K562 (cell line): ENCODE measurements around the gene TUBGCP5. TPM values are rescaled to one million over a fixed set of nuclear protein-coding genes. Genes with fewer than 3 reads are reported as not detected.

Source experiments
- ATAC-seq: fragments of 200-7000 bp; cut with Tn5 transposase; 3 replicates; pipeline ENCODE4 v1.9.1; 2020; ENCODE audit warnings: moderate library complexity
- BruUV-seq: library from RNA; stranded (reverse); fragments of 400-500 nt; replicated peaks from 2 replicates; lab custom pipeline; 2021; lab: Mats Ljungman, UMichigan
- CTCF ChIA-PET: fragments of 300-600 bp; formaldehyde crosslinking; extraction: SDS; loops from one replicate; lab custom pipeline; 2021; ENCODE audit warnings: low intra/inter-chr PET ratio; lab: Yijun Ruan, JAX
- POLR2A ChIA-PET: fragments of 300-600, 350-650 bp; sonication (Branson Sonifier 250); formaldehyde crosslinking; extraction: SDS; loops from one replicate; lab custom pipeline; 2021; ENCODE audit warnings: antibody characterized with exemption, inconsistent platforms; lab: Yijun Ruan, JAX
- DNase-seq, 4 experiments: peaks; one replicate each; pipeline versions ENCODE4 v3.0.0 to v3.0.0-alpha.2; 2011 to 2018; ENCODE audit warnings: low spot score in 3 of 4, mixed read lengths in 3 of 4; ENCODE audit errors: extremely low read depth in 1 of 4
- FAIRE-seq: peaks from 2 replicates; lab custom pipeline; 2011; peaks lifted over from hg19 to GRCh38; lab: Jason Lieb, UNC
- H2AFZ ChIP-seq: 2 replicates; pipeline ENCODE4 v1.6.0; 2011; ENCODE audit warnings: low read depth, low read length, control low read depth, inconsistent platforms
- H3K27ac ChIP-seq: fragments of 200-600 bp; 3 replicates; pipeline ENCODE4 v1.8.0; 2011; ENCODE audit warnings: low read depth, mild to moderate bottlenecking, control low read depth, inconsistent platforms, low read length, moderate library complexity, mixed read lengths; ENCODE audit errors: extremely low read depth
- H3K27me3 ChIP-seq, 2 experiments: fragments of 300-600 bp in 1 of 2; 2 replicates in 1 of 2; 3 replicates in 1 of 2; pipeline versions ENCODE4 v1.6.0 to v1.8.0; 2011; ENCODE audit warnings: inconsistent platforms in 2 of 2, low read length in 2 of 2, mild to moderate bottlenecking in 1 of 2, mixed read lengths in 1 of 2, moderate library complexity in 1 of 2; ENCODE audit not compliant: control insufficient read depth in 2 of 2, insufficient read depth in 2 of 2
- H3K36me3 ChIP-seq: fragments of 300-600 bp; 3 replicates; pipeline ENCODE4 v1.8.0; 2011; ENCODE audit warnings: mild to moderate bottlenecking, low read length, inconsistent platforms; ENCODE audit not compliant: control insufficient read depth, insufficient read depth
- H3K4me1 ChIP-seq, 2 experiments: fragments of 200-600 bp in 1 of 2; replicated peaks in 1 of 2; 2 replicates in 1 of 2; 3 replicates in 1 of 2; pipeline versions ENCODE4 v1.5.1 to v1.8.0; 2011; ENCODE audit warnings: inconsistent platforms in 2 of 2, low read length in 2 of 2, mild to moderate bottlenecking in 1 of 2, mixed read lengths in 1 of 2, moderate library complexity in 1 of 2; ENCODE audit not compliant: control insufficient read depth in 2 of 2, insufficient read depth in 2 of 2
- H3K4me2 ChIP-seq: 2 replicates; pipeline ENCODE4 v1.6.1; 2011; ENCODE audit warnings: low read length, control low read depth, inconsistent platforms, mixed read lengths; ENCODE audit not compliant: insufficient read depth
- H3K4me3 ChIP-seq: fragments of 200-600 bp; sonication (generic), shearing (Covaris generic); 2 replicates; pipeline ENCODE4 v1.5.1; 2016; ENCODE audit warnings: control low read depth, inconsistent platforms
- H3K79me2 ChIP-seq: fragments of 200-600 bp; 3 replicates; pipeline ENCODE4 v1.8.0; 2011; ENCODE audit warnings: low read length, inconsistent platforms; ENCODE audit not compliant: control insufficient read depth, insufficient read depth
- H3K9ac ChIP-seq, 2 experiments: 2 replicates each; pipeline versions ENCODE4 v1.6.0 to v1.6.1; 2011; ENCODE audit warnings: low read depth in 2 of 2, low read length in 2 of 2, control low read depth in 1 of 2, inconsistent platforms in 1 of 2, mild to moderate bottlenecking in 1 of 2, mixed read lengths in 1 of 2; ENCODE audit not compliant: insufficient read depth in 1 of 2
- H3K9me1 ChIP-seq: one replicate; pipeline ENCODE4 v1.6.0; 2011; ENCODE audit warnings: inconsistent platforms, mild to moderate bottlenecking, low read length, moderate library complexity; ENCODE audit not compliant: control insufficient read depth, insufficient read depth
- H3K9me3 ChIP-seq: replicated peaks from 2 replicates; pipeline ENCODE4 v1.5.1; 2011; ENCODE audit warnings: low read depth, low read length, inconsistent platforms; ENCODE audit not compliant: control insufficient read depth, insufficient read depth
- H4K20me1 ChIP-seq: replicated peaks from 2 replicates; pipeline ENCODE4 v1.6.1; 2011; ENCODE audit warnings: low read length, inconsistent platforms, mixed read lengths; ENCODE audit not compliant: control insufficient read depth, insufficient read depth
- MAFF ChIP-seq: IDR thresholded peaks from 2 replicates; pipeline ENCODE4 v1.6.1; 2012; ENCODE audit warnings: low read length, improper control_type of control experiment
- SPI1 ChIP-seq: IDR thresholded peaks from 2 replicates; pipeline ENCODE4 v1.6.1; 2011; ENCODE audit warnings: low read depth, low read length, control low read depth, borderline replicate concordance
- WGBS: fragments of 100-300 bp; shearing (Covaris generic); methylation state at CpG from one replicate; pipeline ENCODE4 v1.1.6; 2016; ENCODE audit warnings: low coverage, mixed read lengths; ENCODE audit not compliant: insufficient coverage; ENCODE audit errors: missing lambda C conversion rate; 5-methylcytosine and 5-hydroxymethylcytosine counted together
- in situ Hi-C: fragments of 300-500 bp; cut with MboI; formaldehyde crosslinking; loops from 4 replicates; pipeline ENCODE4 v1.15.0; 2018; ENCODE audit warnings: inconsistent platforms, mixed read lengths
- intact Hi-C: fragments of 100-400 bp; cut with micrococcal nuclease; formaldehyde crosslinking; loops from 2 replicates; pipeline ENCODE4 v1.14.2; 2022
- polyA plus RNA-seq, 8 experiments: library from polyadenylated mRNA; depleted of rRNA in 4 of 8; stranded (reverse) in 5 of 8; unstranded in 3 of 8; fragments of >200 nt; fragmentation: Nextera tagmentation in 2 of 8; fragmentation: Illumina TruSeq in 1 of 8; extraction: Ambion mirVana in 2 of 8; extraction: Trizol in 1 of 8; gene quantifications; 2 replicates each; pipeline versions ENCODE4 v1.2.1 to v1.2.3, GENCODE V29; 2011 to 2014; ENCODE audit warnings: inconsistent platforms in 1 of 8, missing spikeins in 1 of 8
- total RNA-seq, 7 experiments: library from RNA; depleted of rRNA in 6 of 7; stranded (reverse); fragments of >200 nt in 6 of 7; fragmentation: Illumina TruSeq in 2 of 7; extraction: Trizol in 2 of 7; gene quantifications; 2 replicates each; pipeline versions ENCODE4 v1.2.1 to v1.2.3, GENCODE V29; 2011 to 2021; ENCODE audit warnings: low replicate concordance in 1 of 7
- TF ChIP-seq, protein P1 (sequence below): sonication (generic); formaldehyde crosslinking; IDR thresholded peaks from 2 replicates; pipeline ENCODE4 v1.8.1; 2023; ENCODE audit warnings: mild to moderate bottlenecking, missing genetic modification reagents
- TF ChIP-seq, protein P2 (sequence below): fragments of 250-450 bp; sonication (Bioruptor Pico); IDR thresholded peaks from 2 replicates; pipeline ENCODE4 v1.8.0; 2022; ENCODE audit warnings: inconsistent platforms

TUBGCP5 gene
- total and polyA plus RNA-seq, 9 of the 15 experiments (the other 6 are each of a cell fraction or from before 2014, with no cell fraction given), result 5.8 to 33.9 (median 23.2) TPM

GRCh38 chr15:22973286-22973685 lies 66.1 kb downstream of the TUBGCP5 start:
- H3K4me3 ChIP-seq, result no peak overlapping the region
- ATAC-seq, result no peak
- H3K4me2 ChIP-seq, result no peak overlapping the region
- H4K20me1 ChIP-seq, result peaks cover 4% of the 10 kb centered on the region; the same call in 1 of the 2 replicates
- no peaks in the 10 kb centered on the region for H3K36me3 ChIP-seq
- intact Hi-C loops (no loop called here), in situ Hi-C loops (no loop called here)
- peaks cover 54% of the 10 kb centered on the region for H3K79me2 ChIP-seq
- WGBS, result 42% methylated on average over 3 of the region's 5 CpGs
- BruUV-seq, result no TSS peak
- H2AFZ ChIP-seq, result no peak overlapping the region
- no peaks in the 10 kb centered on the region for H3K9me1 ChIP-seq
- H3K9ac ChIP-seq, result no peak overlapping the region
- no peak overlapping the region for H3K27ac ChIP-seq
- POLR2A ChIA-PET, result no interaction called here
- H3K9me3 ChIP-seq, result no peaks in the 10 kb centered on the region
- peaks cover 3 to 11% of the 10 kb centered on the region in 2 experiments; a peak in 4 of 5 replicates for H3K4me1 ChIP-seq
- TF ChIP-seq, protein P1, sequence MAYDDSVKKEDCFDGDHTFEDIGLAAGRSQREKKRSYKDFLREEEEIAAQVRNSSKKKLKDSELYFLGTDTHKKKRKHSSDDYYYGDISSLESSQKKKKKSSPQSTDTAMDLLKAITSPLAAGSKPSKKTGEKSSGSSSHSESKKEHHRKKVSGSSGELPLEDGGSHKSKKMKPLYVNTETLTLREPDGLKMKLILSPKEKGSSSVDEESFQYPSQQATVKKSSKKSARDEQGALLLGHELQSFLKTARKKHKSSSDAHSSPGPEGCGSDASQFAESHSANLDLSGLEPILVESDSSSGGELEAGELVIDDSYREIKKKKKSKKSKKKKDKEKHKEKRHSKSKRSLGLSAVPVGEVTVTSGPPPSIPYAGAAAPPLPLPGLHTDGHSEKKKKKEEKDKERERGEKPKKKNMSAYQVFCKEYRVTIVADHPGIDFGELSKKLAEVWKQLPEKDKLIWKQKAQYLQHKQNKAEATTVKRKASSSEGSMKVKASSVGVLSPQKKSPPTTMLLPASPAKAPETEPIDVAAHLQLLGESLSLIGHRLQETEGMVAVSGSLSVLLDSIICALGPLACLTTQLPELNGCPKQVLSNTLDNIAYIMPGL, result no peak
- TF ChIP-seq, protein P2, sequence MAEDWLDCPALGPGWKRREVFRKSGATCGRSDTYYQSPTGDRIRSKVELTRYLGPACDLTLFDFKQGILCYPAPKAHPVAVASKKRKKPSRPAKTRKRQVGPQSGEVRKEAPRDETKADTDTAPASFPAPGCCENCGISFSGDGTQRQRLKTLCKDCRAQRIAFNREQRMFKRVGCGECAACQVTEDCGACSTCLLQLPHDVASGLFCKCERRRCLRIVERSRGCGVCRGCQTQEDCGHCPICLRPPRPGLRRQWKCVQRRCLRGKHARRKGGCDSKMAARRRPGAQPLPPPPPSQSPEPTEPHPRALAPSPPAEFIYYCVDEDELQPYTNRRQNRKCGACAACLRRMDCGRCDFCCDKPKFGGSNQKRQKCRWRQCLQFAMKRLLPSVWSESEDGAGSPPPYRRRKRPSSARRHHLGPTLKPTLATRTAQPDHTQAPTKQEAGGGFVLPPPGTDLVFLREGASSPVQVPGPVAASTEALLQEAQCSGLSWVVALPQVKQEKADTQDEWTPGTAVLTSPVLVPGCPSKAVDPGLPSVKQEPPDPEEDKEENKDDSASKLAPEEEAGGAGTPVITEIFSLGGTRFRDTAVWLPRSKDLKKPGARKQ, result no peak
- TF ChIP-seq SPI1 (no peak), MAFF (no peak)
- no peaks in the 10 kb centered on the region for H3K27me3 ChIP-seq
- no peak for FAIRE-seq
- CTCF ChIA-PET, result no interaction called here
- DNase-seq, result no peak
